GM20000 (cell line): ENCODE data around the gene RNF138.
A peak's percentile ranks its signal among the peaks of the same experiment; 100 is the strongest.

Source experiments
- DNase-seq: peaks from one replicate; pipeline ENCODE4 v3.0.0; 2012; ENCODE audit warnings: low spot score
- CTCF ChIP-seq: IDR thresholded peaks from 2 replicates; pipeline ENCODE4 v1.5.1; 2012; ENCODE audit warnings: mild to moderate bottlenecking, control low read depth; ENCODE audit errors: extremely low read depth, missing control alignments

The RNF138 gene

GRCh38 chr18:32091724-32092421, at the start of gene RNF138:
RNF138 (plus strand) TSS chr18:32091874; CDS start chr18:32092777, 903 bp downstream.
- TF ChIP-seq CTCF = no peak
- DNase-seq = peak; percentile 84

DNA sequence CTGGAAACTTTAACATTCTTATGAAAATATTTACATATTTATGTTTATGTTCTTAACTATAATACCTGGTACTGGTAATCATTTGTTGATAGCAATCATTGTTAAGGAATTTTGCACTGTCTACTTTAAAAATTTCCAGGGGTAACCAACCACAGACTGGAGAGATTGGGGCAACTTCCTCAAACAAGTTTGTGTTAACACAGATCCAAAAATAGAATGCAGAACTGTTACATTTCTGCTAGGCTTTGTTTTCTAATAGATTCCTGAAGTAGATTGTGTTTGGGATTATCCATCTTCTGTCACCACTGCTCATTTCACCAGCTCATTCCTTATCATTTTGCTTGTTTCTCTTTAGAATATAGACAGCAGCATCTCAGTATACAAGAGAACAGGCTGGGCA, 49.3 kb upstream of the RNF138 start:
- TF ChIP-seq CTCF = no peak
- no peak for DNase-seq

DNA sequence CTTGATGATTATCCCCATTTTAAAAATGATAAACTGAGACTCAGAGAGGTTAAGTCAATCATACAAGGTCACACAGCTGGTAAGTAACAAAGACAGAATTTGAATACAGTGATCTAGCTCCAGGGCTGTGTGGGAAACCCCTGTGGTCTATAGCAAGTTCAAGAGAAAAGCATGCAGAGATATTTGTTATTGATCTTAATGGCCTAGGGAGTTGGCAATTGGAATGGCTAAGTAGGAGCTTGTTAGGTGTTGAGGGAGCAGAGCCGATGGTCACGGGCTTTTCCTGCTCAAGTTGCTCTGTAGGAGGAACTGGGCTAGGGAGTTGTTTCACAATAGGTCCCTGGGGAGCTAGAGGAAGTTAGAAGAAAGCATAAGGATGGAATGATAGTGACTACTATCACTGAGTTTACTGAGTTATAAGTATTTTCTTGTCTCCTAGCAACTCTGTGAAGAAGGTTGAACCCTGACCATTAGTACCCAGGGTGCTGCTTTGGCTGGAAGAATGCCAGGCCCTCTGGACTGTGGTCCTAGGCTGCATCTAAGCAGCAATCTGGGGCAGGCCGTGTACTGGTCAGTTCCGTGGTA, 43.1 kb upstream of the RNF138 start:
- no peak for TF ChIP-seq CTCF
- peak; percentile 19 for DNase-seq

GRCh38 chr18:32049393-32050171, 42.1 kb upstream of the RNF138 start:
- no peak for TF ChIP-seq CTCF
- DNase-seq = no peak

GRCh38 chr18:32056613-32057358, 34.9 kb upstream of the RNF138 start:
- no peak for DNase-seq
- TF ChIP-seq CTCF = no peak

- TF ChIP-seq CTCF = no peak
- DNase-seq = no peak
Measured at GRCh38 chr18:32057624-32058165, 34.0 kb upstream of the RNF138 start.
